WERI-Rb-1 (cell line): Measurements from ENCODE around the gene LINC01488.

Experiments used
- DNase-seq: peaks from one replicate; pipeline ENCODE4 v3.0.0-alpha.2; 2020
- H3K27ac ChIP-seq: fragments of 250-450 bp; sonication (Bioruptor Pico); 2 replicates; pipeline ENCODE4 v1.5.1; 2020; ENCODE audit warnings: mild to moderate bottlenecking, moderate library complexity
- H3K27me3 ChIP-seq: fragments of 250-450 bp; sonication (Bioruptor Pico); 2 replicates; pipeline ENCODE4 v1.5.1; 2021; ENCODE audit warnings: mild to moderate bottlenecking, low read depth, moderate library complexity; ENCODE audit not compliant: insufficient read depth, severe bottlenecking
- H3K36me3 ChIP-seq: fragments of 250-450 bp; sonication (Bioruptor Pico); 2 replicates; pipeline ENCODE4 v1.5.1; 2020; ENCODE audit warnings: mild to moderate bottlenecking, moderate library complexity
- H3K4me3 ChIP-seq: 2 replicates; pipeline ENCODE4 v1.5.1; 2011; ENCODE audit warnings: low read depth, mild to moderate bottlenecking, control low read depth, low read length
- H3K9me3 ChIP-seq: fragments of 250-450 bp; sonication (Bioruptor Pico); 2 replicates; pipeline ENCODE4 v1.5.1; 2021; ENCODE audit warnings: mild to moderate bottlenecking, moderate library complexity; ENCODE audit not compliant: severe bottlenecking
- CTCF ChIP-seq: IDR thresholded peaks from 2 replicates; pipeline ENCODE4 v1.5.1; 2011; ENCODE audit warnings: low read depth, mild to moderate bottlenecking, control low read depth, inconsistent platforms, low read length

LINC01488 gene

GRCh38 chr11:69509846-69510390 is 28.5 kb downstream of the LINC01488 start:
- H3K36me3 ChIP-seq, result no peaks in the 10 kb centered on the region
- TF ChIP-seq CTCF, result no peak
- H3K27me3 ChIP-seq, result peaks cover 86% of the 10 kb centered on the region
- DNase-seq, result no peak
- no peak overlapping the region for H3K4me3 ChIP-seq
- no peak overlapping the region for H3K27ac ChIP-seq
- no peaks in the 10 kb centered on the region for H3K9me3 ChIP-seq

GRCh38 chr11:69510471-69511357 is 29.3 kb downstream of the LINC01488 start:
- DNase-seq, result no peak
- Histone ChIP-seq H3K9me3 (peaks cover 4% of the 10 kb centered on the region), H3K4me3 (no peak overlapping the region), H3K36me3 (no peaks in the 10 kb centered on the region), H3K27ac (no peak overlapping the region), H3K27me3 (peaks cover 84% of the 10 kb centered on the region)
- TF ChIP-seq CTCF, result no peak

- Histone ChIP-seq H3K4me3 (no peak overlapping the region), H3K27me3 (peaks cover 85% of the 10 kb centered on the region), H3K27ac (no peak overlapping the region), H3K9me3 (peaks cover 7% of the 10 kb centered on the region), H3K36me3 (no peaks in the 10 kb centered on the region)
- DNase-seq, result no peak
- TF ChIP-seq CTCF, result no peak
Observed at GRCh38 chr11:69511358-69512055, 30.0 kb downstream of the LINC01488 start.

- no peak for DNase-seq
- Histone ChIP-seq H3K36me3 (no peaks in the 10 kb centered on the region), H3K27me3 (peaks cover 85% of the 10 kb centered on the region), H3K4me3 (no peak overlapping the region), H3K27ac (no peak overlapping the region), H3K9me3 (peaks cover 7% of the 10 kb centered on the region)
- no peak for TF ChIP-seq CTCF
Observed at GRCh38 chr11:69512136-69512535, 30.7 kb downstream of the LINC01488 start.

- Histone ChIP-seq H3K27ac (no peak overlapping the region), H3K4me3 (no peak overlapping the region), H3K9me3 (peaks cover 7% of the 10 kb centered on the region), H3K36me3 (no peaks in the 10 kb centered on the region), H3K27me3 (peaks cover 81% of the 10 kb centered on the region)
- no peak for DNase-seq
- no peak for TF ChIP-seq CTCF
Observed at GRCh38 chr11:69512790-69513189, 31.3 kb downstream of the LINC01488 start.
